ENCODE measurements around the gene ABCG1. TPM values are rescaled to one million over a fixed set of nuclear protein-coding genes. Genes with fewer than 3 reads are reported as not detected.

The ABCG1 gene
- total RNA-seq, 1 donor from 2014 or later, result 74.9 TPM

DNA sequence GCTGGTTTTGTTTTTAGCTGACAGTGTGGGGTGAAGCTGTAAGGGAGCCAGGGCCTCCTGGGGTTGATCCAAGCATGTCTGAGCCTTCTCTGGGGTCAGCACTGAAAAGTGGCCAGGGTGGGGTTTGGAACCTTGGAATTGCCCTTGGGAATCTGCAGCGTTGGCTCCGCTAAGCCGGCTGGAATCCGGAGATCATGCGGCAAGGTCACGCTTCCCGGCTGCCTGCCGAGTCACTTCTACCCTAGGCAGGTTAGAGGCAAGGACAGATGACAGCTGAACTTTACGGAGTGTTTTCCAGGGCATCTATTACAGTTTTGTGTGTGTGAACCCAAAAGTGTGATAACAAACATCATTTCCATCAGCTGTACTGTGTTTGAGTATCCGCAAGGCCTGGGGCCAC, 17.1 kb downstream of the ABCG1 start:
- Histone ChIP-seq H3K36me3 (no peaks in the 10 kb centered on the region), H3K27me3 (ENCODE audit: low read depth) (no peaks in the 10 kb centered on the region), H3K4me3 (no peak overlapping the region), H3K27ac (peak overlapping the region; percentile 83), H3K9me3 (no peaks in the 10 kb centered on the region), H3K4me1 (peaks cover 82% of the 10 kb centered on the region)
- DNase-seq (no peak), ATAC-seq (no peak)
- TF ChIP-seq CTCF (IDR thresholded peaks at IDR 0.05), result no peak
- intact Hi-C loops (cut with DNase I), result no loop called here

- DNase-seq, result no peak
- no peak for ATAC-seq
- Histone ChIP-seq H3K4me3 (no peak overlapping the region), H3K27ac (no peak overlapping the region), H3K36me3 (no peaks in the 10 kb centered on the region), H3K27me3 (ENCODE audit: low read depth) (no peaks in the 10 kb centered on the region), H3K4me1 (peaks cover 75% of the 10 kb centered on the region), H3K9me3 (no peaks in the 10 kb centered on the region)
- no peak for TF ChIP-seq CTCF (IDR thresholded peaks at IDR 0.05)
- intact Hi-C loops (cut with DNase I), result no loop called here
Measured at GRCh38 chr21:42236693-42237092, 17.8 kb downstream of the ABCG1 start.

- no peak for ATAC-seq
- intact Hi-C loops (cut with DNase I), result no loop called here
- no peak for TF ChIP-seq CTCF (IDR thresholded peaks at IDR 0.05)
- Histone ChIP-seq H3K27me3 (ENCODE audit: low read depth) (no peaks in the 10 kb centered on the region), H3K36me3 (no peaks in the 10 kb centered on the region), H3K4me3 (no peak overlapping the region), H3K4me1 (peaks cover 70% of the 10 kb centered on the region), H3K27ac (no peak overlapping the region), H3K9me3 (no peaks in the 10 kb centered on the region)
- DNase-seq, result no peak
Measured at GRCh38 chr21:42237161-42237560, 18.2 kb downstream of the ABCG1 start.

DNA sequence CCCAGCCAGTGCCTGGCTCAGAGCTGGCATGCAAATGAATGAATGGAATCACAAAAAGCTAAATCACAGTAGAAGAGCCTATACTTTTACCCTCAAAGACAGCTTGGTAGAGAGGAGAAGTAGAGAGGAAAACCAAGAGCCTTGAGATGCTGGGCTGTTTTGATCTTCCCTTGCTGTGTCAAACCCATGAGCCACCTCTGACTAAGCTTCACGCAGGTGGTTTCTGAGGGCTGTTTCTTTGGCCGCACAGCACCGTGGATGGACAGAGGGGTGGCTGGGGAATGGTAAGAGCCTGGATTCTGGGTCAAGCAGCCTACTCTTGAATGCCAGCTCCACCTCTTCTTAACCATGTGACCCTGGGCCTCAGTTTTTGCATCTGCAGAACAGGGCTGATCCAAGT, 18.6 kb downstream of the ABCG1 start:
- H3K4me1 ChIP-seq, result peaks cover 66% of the 10 kb centered on the region
- H3K27me3 ChIP-seq (ENCODE audit: low read depth), result no peaks in the 10 kb centered on the region
- H3K36me3 ChIP-seq, result no peaks in the 10 kb centered on the region
- no peak overlapping the region for H3K27ac ChIP-seq
- no peaks in the 10 kb centered on the region for H3K9me3 ChIP-seq
- no peak for TF ChIP-seq CTCF (IDR thresholded peaks at IDR 0.05)
- no peak overlapping the region for H3K4me3 ChIP-seq
- intact Hi-C loops (cut with DNase I), result no loop called here
- ATAC-seq (no peak), DNase-seq (no peak)

- Histone ChIP-seq H3K4me1 (peaks cover 58% of the 10 kb centered on the region), H3K4me3 (no peak overlapping the region), H3K36me3 (no peaks in the 10 kb centered on the region), H3K27me3 (ENCODE audit: low read depth) (no peaks in the 10 kb centered on the region), H3K9me3 (no peaks in the 10 kb centered on the region), H3K27ac (no peak overlapping the region)
- DNase-seq (no peak), ATAC-seq (no peak)
- no peak for TF ChIP-seq CTCF (IDR thresholded peaks at IDR 0.05)
- intact Hi-C loops (cut with DNase I), result no loop called here
Measured at GRCh38 chr21:42238185-42238934, 19.4 kb downstream of the ABCG1 start.
